ENCODE results near the gene ITGA6. TPM values are rescaled to one million over a fixed set of nuclear protein-coding genes. Genes with fewer than 3 reads are reported as not detected.

Gene ITGA6
- total and polyA plus RNA-seq, 4 donors = 58.2 to 113 (median 88.8) TPM

GRCh38 chr2:172447811-172448493 lies 20.6 kb downstream of the ITGA6 start:
- Histone ChIP-seq H3K27ac (ENCODE audit: low read depth, low read length) (no peak overlapping the region), H3K4me1 (ENCODE audit: control insufficient read depth, insufficient read depth, low read length) (peaks cover 12% of the 10 kb centered on the region), H3K36me3 (ENCODE audit: control insufficient read depth, insufficient read depth, low read length) (no peaks in the 10 kb centered on the region), H3K9me3 (ENCODE audit: control insufficient read depth, insufficient read depth, low read length) (no peaks in the 10 kb centered on the region), H3K4me3 (ENCODE audit: low read depth, low read length) (no peak overlapping the region), H3K27me3 (ENCODE audit: control insufficient read depth, insufficient read depth, low read length) (no peaks in the 10 kb centered on the region)
- DNase-seq (ENCODE audit: low read depth in 4 of 6, low spot score in 6 of 6) = no peak
- no CpG with 5 or more reads among the region's 5 CpGs for WGBS (ENCODE audit: insufficient coverage)

- no peak for DNase-seq (ENCODE audit: low read depth in 4 of 6, low spot score in 6 of 6)
- no peak overlapping the region for H3K4me3 ChIP-seq (ENCODE audit: low read depth, low read length)
- H3K27ac ChIP-seq (ENCODE audit: low read depth, low read length) = no peak overlapping the region
- 71% methylated on average over 2 of the region's 3 CpGs for WGBS (ENCODE audit: insufficient coverage)
- H3K9me3 ChIP-seq (ENCODE audit: control insufficient read depth, insufficient read depth, low read length) = no peaks in the 10 kb centered on the region
- H3K36me3 ChIP-seq (ENCODE audit: control insufficient read depth, insufficient read depth, low read length) = no peaks in the 10 kb centered on the region
- H3K4me1 ChIP-seq (ENCODE audit: control insufficient read depth, insufficient read depth, low read length) = peaks cover 16% of the 10 kb centered on the region
- no peaks in the 10 kb centered on the region for H3K27me3 ChIP-seq (ENCODE audit: control insufficient read depth, insufficient read depth, low read length)
Measured at GRCh38 chr2:172448544-172449267, 21.3 kb downstream of the ITGA6 start.

DNA sequence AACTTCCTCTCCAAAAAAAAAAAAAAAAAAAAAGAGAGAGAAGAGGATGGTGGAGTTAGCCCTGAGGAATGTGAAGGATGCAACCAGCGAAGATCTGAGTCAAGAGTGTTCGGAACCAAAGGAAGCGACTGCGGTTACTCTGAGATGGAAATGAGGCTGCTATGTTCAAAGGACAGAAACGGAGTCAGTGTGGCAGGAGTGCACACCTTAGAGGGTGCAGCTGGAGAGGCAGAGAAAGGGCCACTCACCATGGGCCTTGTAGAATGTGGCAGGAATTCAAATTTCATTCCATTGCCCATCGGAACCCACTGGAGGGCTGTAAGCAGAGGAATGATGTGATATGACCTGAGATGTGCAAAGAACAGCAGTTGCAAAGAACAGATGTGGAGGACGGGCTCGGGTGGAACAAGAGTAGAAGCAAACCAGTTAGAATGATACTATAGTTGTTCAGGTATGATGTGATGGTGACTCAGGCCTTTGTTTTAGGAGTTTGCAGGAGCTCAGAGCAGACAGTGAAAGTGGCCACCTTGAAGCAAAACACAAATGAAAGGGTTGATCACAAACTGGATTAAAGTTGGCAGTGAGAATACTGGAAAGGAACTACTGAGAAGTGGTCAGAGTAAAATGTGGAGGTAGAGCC lies 22.6 kb downstream of the ITGA6 start:
- no peak for DNase-seq (ENCODE audit: low read depth in 4 of 6, low spot score in 6 of 6)
- no peak overlapping the region for H3K4me3 ChIP-seq (ENCODE audit: low read depth, low read length)
- H3K27me3 ChIP-seq (ENCODE audit: control insufficient read depth, insufficient read depth, low read length) = no peaks in the 10 kb centered on the region
- H3K4me1 ChIP-seq (ENCODE audit: control insufficient read depth, insufficient read depth, low read length) = peaks cover 10% of the 10 kb centered on the region
- no peaks in the 10 kb centered on the region for H3K36me3 ChIP-seq (ENCODE audit: control insufficient read depth, insufficient read depth, low read length)
- H3K9me3 ChIP-seq (ENCODE audit: control insufficient read depth, insufficient read depth, low read length) = no peaks in the 10 kb centered on the region
- 93% methylated on average over 8 of the region's 8 CpGs for WGBS (ENCODE audit: insufficient coverage)
- H3K27ac ChIP-seq (ENCODE audit: low read depth, low read length) = no peak overlapping the region

DNA sequence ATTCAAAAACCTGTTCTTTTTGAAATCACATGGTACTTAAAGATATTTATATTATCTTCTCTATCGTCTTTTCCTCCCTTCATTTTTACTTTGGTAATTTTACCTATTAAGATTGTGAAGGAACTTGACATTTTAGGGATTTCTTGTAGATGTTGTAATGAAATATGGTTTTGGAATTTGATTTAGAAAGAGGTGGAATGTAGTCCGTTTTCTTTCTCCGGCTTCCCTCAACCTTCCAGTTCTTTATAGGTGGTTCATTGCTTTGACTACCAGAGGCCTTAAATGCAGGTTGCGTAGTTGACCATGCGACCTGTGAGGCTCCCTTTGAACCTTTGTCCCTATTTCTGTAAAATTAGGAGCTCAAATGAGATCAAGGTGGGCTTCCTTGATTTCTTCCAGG lies 24.5 kb downstream of the ITGA6 start:
- no peak for DNase-seq (ENCODE audit: low read depth in 4 of 6, low spot score in 6 of 6)
- peaks cover 13% of the 10 kb centered on the region for H3K4me1 ChIP-seq (ENCODE audit: control insufficient read depth, insufficient read depth, low read length)
- no peaks in the 10 kb centered on the region for H3K9me3 ChIP-seq (ENCODE audit: control insufficient read depth, insufficient read depth, low read length)
- H3K27ac ChIP-seq (ENCODE audit: low read depth, low read length) = no peak overlapping the region
- no peak overlapping the region for H3K4me3 ChIP-seq (ENCODE audit: low read depth, low read length)
- no peaks in the 10 kb centered on the region for H3K27me3 ChIP-seq (ENCODE audit: control insufficient read depth, insufficient read depth, low read length)
- H3K36me3 ChIP-seq (ENCODE audit: control insufficient read depth, insufficient read depth, low read length) = no peaks in the 10 kb centered on the region
- WGBS (ENCODE audit: insufficient coverage) = 100% methylated on average over 2 of the region's 5 CpGs

DNA sequence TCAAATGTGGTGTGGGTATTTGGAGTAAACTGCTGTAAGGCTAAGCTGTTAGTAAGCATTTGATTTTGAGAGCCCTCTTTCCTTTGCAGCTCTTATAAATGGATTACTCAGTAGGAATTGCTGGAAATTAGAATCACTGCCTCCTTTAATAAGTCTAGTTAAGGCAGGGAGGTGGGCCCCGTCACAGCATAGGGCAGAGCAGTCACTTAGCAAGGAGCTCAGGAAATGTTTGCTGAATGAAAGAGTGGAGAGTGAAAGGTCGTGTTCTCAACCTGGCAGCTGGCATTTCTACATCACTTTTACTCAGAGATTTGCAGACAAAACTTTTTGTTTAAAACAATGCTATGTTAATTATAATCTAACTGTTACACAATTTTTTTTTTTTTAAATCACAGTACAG lies 25.5 kb downstream of the ITGA6 start:
- H3K9me3 ChIP-seq (ENCODE audit: control insufficient read depth, insufficient read depth, low read length) = no peaks in the 10 kb centered on the region
- no peaks in the 10 kb centered on the region for H3K27me3 ChIP-seq (ENCODE audit: control insufficient read depth, insufficient read depth, low read length)
- no peak overlapping the region for H3K4me3 ChIP-seq (ENCODE audit: low read depth, low read length)
- H3K27ac ChIP-seq (ENCODE audit: low read depth, low read length) = no peak overlapping the region
- no CpG with 5 or more reads among the region's 2 CpGs for WGBS (ENCODE audit: insufficient coverage)
- no peaks in the 10 kb centered on the region for H3K36me3 ChIP-seq (ENCODE audit: control insufficient read depth, insufficient read depth, low read length)
- no peak for DNase-seq (ENCODE audit: low read depth in 4 of 6, low spot score in 6 of 6)
- H3K4me1 ChIP-seq (ENCODE audit: control insufficient read depth, insufficient read depth, low read length) = peaks cover 15% of the 10 kb centered on the region

- Histone ChIP-seq H3K9me3 (ENCODE audit: control insufficient read depth, insufficient read depth, low read length) (no peaks in the 10 kb centered on the region), H3K27me3 (ENCODE audit: control insufficient read depth, insufficient read depth, low read length) (no peaks in the 10 kb centered on the region), H3K4me1 (ENCODE audit: control insufficient read depth, insufficient read depth, low read length) (peaks cover 26% of the 10 kb centered on the region), H3K4me3 (ENCODE audit: low read depth, low read length) (no peak overlapping the region), H3K27ac (ENCODE audit: low read depth, low read length) (no peak overlapping the region), H3K36me3 (ENCODE audit: control insufficient read depth, insufficient read depth, low read length) (no peaks in the 10 kb centered on the region)
- 61% methylated on average over 3 of the region's 6 CpGs for WGBS (ENCODE audit: insufficient coverage)
- DNase-seq (ENCODE audit: low read depth in 4 of 6, low spot score in 6 of 6) = no peak
Measured at GRCh38 chr2:172454404-172455120, 27.2 kb downstream of the ITGA6 start.

GRCh38 chr2:172455121-172455515 lies 27.7 kb downstream of the ITGA6 start:
- DNase-seq (ENCODE audit: low read depth in 4 of 6, low spot score in 6 of 6) = no peak
- Histone ChIP-seq H3K27me3 (ENCODE audit: control insufficient read depth, insufficient read depth, low read length) (no peaks in the 10 kb centered on the region), H3K36me3 (ENCODE audit: control insufficient read depth, insufficient read depth, low read length) (no peaks in the 10 kb centered on the region), H3K9me3 (ENCODE audit: control insufficient read depth, insufficient read depth, low read length) (no peaks in the 10 kb centered on the region), H3K27ac (ENCODE audit: low read depth, low read length) (no peak overlapping the region), H3K4me3 (ENCODE audit: low read depth, low read length) (no peak overlapping the region), H3K4me1 (ENCODE audit: control insufficient read depth, insufficient read depth, low read length) (peaks cover 26% of the 10 kb centered on the region)
- 80% methylated on average over 1 of the region's 4 CpGs for WGBS (ENCODE audit: insufficient coverage)

DNA sequence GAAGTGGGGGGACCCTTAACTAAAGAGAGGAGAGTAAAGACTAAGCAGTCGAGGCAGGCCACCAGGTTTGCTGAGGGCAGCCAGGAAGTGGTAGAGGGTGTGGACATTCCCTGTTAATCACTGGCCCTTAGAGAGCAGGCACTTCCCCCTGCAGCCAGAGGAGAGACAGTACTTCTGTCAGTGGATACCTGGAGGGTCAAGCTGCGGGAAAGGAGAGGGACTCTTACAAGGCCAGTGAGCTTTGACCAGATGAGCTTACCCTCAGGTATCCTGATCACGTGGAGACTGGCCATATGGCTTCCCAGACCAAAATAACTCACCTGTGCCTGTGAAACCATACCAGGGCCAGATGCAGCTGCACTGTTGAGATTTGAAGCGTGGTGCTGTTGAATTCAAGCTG lies 28.6 kb downstream of the ITGA6 start:
- Histone ChIP-seq H3K27ac (ENCODE audit: low read depth, low read length) (no peak overlapping the region), H3K36me3 (ENCODE audit: control insufficient read depth, insufficient read depth, low read length) (no peaks in the 10 kb centered on the region), H3K27me3 (ENCODE audit: control insufficient read depth, insufficient read depth, low read length) (no peaks in the 10 kb centered on the region), H3K4me1 (ENCODE audit: control insufficient read depth, insufficient read depth, low read length) (peaks cover 26% of the 10 kb centered on the region), H3K9me3 (ENCODE audit: control insufficient read depth, insufficient read depth, low read length) (no peaks in the 10 kb centered on the region), H3K4me3 (ENCODE audit: low read depth, low read length) (no peak overlapping the region)
- 81% methylated on average over 4 of the region's 4 CpGs for WGBS (ENCODE audit: insufficient coverage)
- DNase-seq (ENCODE audit: low read depth in 4 of 6, low spot score in 6 of 6) = no peak

- WGBS (ENCODE audit: insufficient coverage) = 80% methylated on average over 1 of the region's 4 CpGs
- H3K27me3 ChIP-seq (ENCODE audit: control insufficient read depth, insufficient read depth, low read length) = peaks cover 5% of the 10 kb centered on the region
- H3K9me3 ChIP-seq (ENCODE audit: control insufficient read depth, insufficient read depth, low read length) = no peaks in the 10 kb centered on the region
- no peaks in the 10 kb centered on the region for H3K36me3 ChIP-seq (ENCODE audit: control insufficient read depth, insufficient read depth, low read length)
- no peak overlapping the region for H3K27ac ChIP-seq (ENCODE audit: low read depth, low read length)
- no peak overlapping the region for H3K4me3 ChIP-seq (ENCODE audit: low read depth, low read length)
- peaks cover 33% of the 10 kb centered on the region for H3K4me1 ChIP-seq (ENCODE audit: control insufficient read depth, insufficient read depth, low read length)
- DNase-seq (ENCODE audit: low read depth in 4 of 6, low spot score in 6 of 6) = no peak
Measured at GRCh38 chr2:172457536-172457935, 30.1 kb downstream of the ITGA6 start.
